Activated T-helper 2 cell treated with anti-CD3 and anti-CD28 coated beads, Interferon-gamma antibody, Interleukin-2, Interleukin-4, amounts not matched to agents 10 μg/mL and 5 μg/mL and 100 μg/mL, durations not matched to agents 14 hours and 24 hours and 36 hours (primary cell): ENCODE data around the gene CFAP74. TPM values are rescaled to one million over a fixed set of nuclear protein-coding genes. Genes with fewer than 3 reads are reported as not detected.

Experiments
- DNase-seq: peaks from one replicate; pipeline ENCODE4 v3.0.0; 2021; ENCODE audit warnings: low spot score
- H3K27ac Mint-ChIP-seq: one replicate; pipeline ENCODE4 v1.8.0; 2021; ENCODE audit warnings: mixed read lengths
- H3K27me3 Mint-ChIP-seq: one replicate; pipeline ENCODE4 v1.8.0; 2021; ENCODE audit warnings: low read depth, mixed read lengths
- H3K36me3 Mint-ChIP-seq: one replicate; pipeline ENCODE4 v1.8.0; 2021; ENCODE audit warnings: low read depth, mixed read lengths
- H3K4me1 Mint-ChIP-seq: one replicate; pipeline ENCODE4 v1.8.0; 2021; ENCODE audit warnings: low read depth, mixed read lengths
- H3K4me3 Mint-ChIP-seq: one replicate; pipeline ENCODE4 v1.8.0; 2021; ENCODE audit warnings: low read depth, mild to moderate bottlenecking, moderate library complexity, mixed read lengths
- H3K9me3 Mint-ChIP-seq: one replicate; pipeline ENCODE4 v1.8.0; 2021; ENCODE audit warnings: mixed read lengths
- intact Hi-C: fragments of 100-400 bp; cut with micrococcal nuclease; formaldehyde crosslinking; loops from one replicate; pipeline ENCODE4 v1.15.1; 2023
- total RNA-seq: library from RNA; stranded (reverse); gene quantifications from 2 replicates; pipeline ENCODE4 v1.2.3, GENCODE V29; 2022

CFAP74 gene
- total RNA-seq, 1 donor from 2014 or later = not detected

- H3K9me3 Mint-ChIP-seq = no peaks in the 10 kb centered on the region
- H3K4me1 Mint-ChIP-seq = no peaks in the 10 kb centered on the region
- H3K4me3 Mint-ChIP-seq = no peak overlapping the region
- intact Hi-C loops = no loop called here
- no peak for DNase-seq
- no peaks in the 10 kb centered on the region for H3K36me3 Mint-ChIP-seq
- H3K27me3 Mint-ChIP-seq = no peaks in the 10 kb centered on the region
- H3K27ac Mint-ChIP-seq = no peak overlapping the region
Measured at GRCh38 chr1:1925437-1926345, 77.9 kb downstream of the CFAP74 start.

- Mint-ChIP-seq H3K9me3 (no peaks in the 10 kb centered on the region), H3K4me3 (no peak overlapping the region), H3K27ac (no peak overlapping the region), H3K36me3 (no peaks in the 10 kb centered on the region), H3K27me3 (no peaks in the 10 kb centered on the region), H3K4me1 (no peaks in the 10 kb centered on the region)
- intact Hi-C loops = no loop called here
- DNase-seq = no peak
Measured at GRCh38 chr1:1924849-1925248, 78.7 kb downstream of the CFAP74 start.

- Mint-ChIP-seq H3K4me3 (no peak overlapping the region), H3K27me3 (no peaks in the 10 kb centered on the region), H3K4me1 (no peaks in the 10 kb centered on the region), H3K36me3 (no peaks in the 10 kb centered on the region), H3K9me3 (no peaks in the 10 kb centered on the region), H3K27ac (no peak overlapping the region)
- no peak for DNase-seq
- intact Hi-C loops = no loop called here
Measured at GRCh38 chr1:1924386-1924785, 79.2 kb downstream of the CFAP74 start.

- intact Hi-C loops = no loop called here
- no peak for DNase-seq
- Mint-ChIP-seq H3K27ac (no peak overlapping the region), H3K36me3 (no peaks in the 10 kb centered on the region), H3K4me1 (no peaks in the 10 kb centered on the region), H3K4me3 (no peak overlapping the region), H3K27me3 (no peaks in the 10 kb centered on the region), H3K9me3 (no peaks in the 10 kb centered on the region)
Measured at GRCh38 chr1:1922956-1923833, 80.4 kb downstream of the CFAP74 start.

- no peak for DNase-seq
- no peaks in the 10 kb centered on the region for H3K36me3 Mint-ChIP-seq
- H3K9me3 Mint-ChIP-seq = no peaks in the 10 kb centered on the region
- peaks cover under 1% of the 10 kb centered on the region for H3K4me1 Mint-ChIP-seq
- intact Hi-C loops = no loop called here
- H3K4me3 Mint-ChIP-seq = no peak overlapping the region
- no peak overlapping the region for H3K27ac Mint-ChIP-seq
- H3K27me3 Mint-ChIP-seq = no peaks in the 10 kb centered on the region
Measured at GRCh38 chr1:1922702-1922955, 81.0 kb downstream of the CFAP74 start.

- H3K27me3 Mint-ChIP-seq = no peaks in the 10 kb centered on the region
- no peaks in the 10 kb centered on the region for H3K36me3 Mint-ChIP-seq
- H3K27ac Mint-ChIP-seq = no peak overlapping the region
- intact Hi-C loops = no loop called here
- DNase-seq = no peak
- H3K9me3 Mint-ChIP-seq = no peaks in the 10 kb centered on the region
- peaks cover 2% of the 10 kb centered on the region for H3K4me1 Mint-ChIP-seq
- no peak overlapping the region for H3K4me3 Mint-ChIP-seq
Measured at GRCh38 chr1:1921901-1922701, 81.5 kb downstream of the CFAP74 start.

- Mint-ChIP-seq H3K4me3 (no peak overlapping the region), H3K27me3 (no peaks in the 10 kb centered on the region), H3K27ac (no peak overlapping the region), H3K36me3 (no peaks in the 10 kb centered on the region), H3K9me3 (no peaks in the 10 kb centered on the region), H3K4me1 (peaks cover 2% of the 10 kb centered on the region)
- no peak for DNase-seq
- intact Hi-C loops = no loop called here
Measured at GRCh38 chr1:1921459-1921862, 82.1 kb downstream of the CFAP74 start.

GRCh38 chr1:1920608-1921458 is 82.8 kb downstream of the CFAP74 start:
- H3K27ac Mint-ChIP-seq = no peak overlapping the region
- peaks cover 2% of the 10 kb centered on the region for H3K4me1 Mint-ChIP-seq
- intact Hi-C loops = no loop called here
- no peak for DNase-seq
- no peaks in the 10 kb centered on the region for H3K9me3 Mint-ChIP-seq
- H3K27me3 Mint-ChIP-seq = peaks cover 1% of the 10 kb centered on the region
- no peak overlapping the region for H3K4me3 Mint-ChIP-seq
- no peaks in the 10 kb centered on the region for H3K36me3 Mint-ChIP-seq

- DNase-seq = no peak
- Mint-ChIP-seq H3K9me3 (no peaks in the 10 kb centered on the region), H3K27ac (no peak overlapping the region), H3K4me1 (peaks cover 2% of the 10 kb centered on the region), H3K36me3 (no peaks in the 10 kb centered on the region), H3K4me3 (no peak overlapping the region), H3K27me3 (peaks cover 1% of the 10 kb centered on the region)
- intact Hi-C loops = no loop called here
Measured at GRCh38 chr1:1920057-1920607, 83.5 kb downstream of the CFAP74 start.

GRCh38 chr1:1919304-1920056 is 84.1 kb downstream of the CFAP74 start:
- Mint-ChIP-seq H3K4me1 (peaks cover 2% of the 10 kb centered on the region), H3K9me3 (no peaks in the 10 kb centered on the region), H3K27ac (no peak overlapping the region), H3K4me3 (peak overlapping the region; percentile 56), H3K27me3 (peaks cover 1% of the 10 kb centered on the region), H3K36me3 (no peaks in the 10 kb centered on the region)
- peak; percentile 99 for DNase-seq
- intact Hi-C loops = loop anchor here (1.0 to 10.0 kb wide), 2 partner anchors 10 to 215 kb away; no protein-coding TSS in a partner anchor

- Mint-ChIP-seq H3K27me3 (peaks cover 1% of the 10 kb centered on the region), H3K27ac (no peak within 1 kb of the TSS), H3K4me1 (peaks cover 2% of the 10 kb centered on the region), H3K36me3 (no peaks in the 10 kb centered on the region), H3K9me3 (no peaks in the 10 kb centered on the region), H3K4me3 (peak within 1 kb of the TSS; percentile 56)
- intact Hi-C loops = loop anchor here (1.0 to 10.0 kb wide), 2 partner anchors 10 to 216 kb away; no protein-coding TSS in a partner anchor
- DNase-seq = no peak
Measured at GRCh38 chr1:1918901-1919303, 84.7 kb downstream of the CFAP74 start, which contains the start of gene TMEM52. TMEM52 (minus strand) TSS chr1:1919279; CDS start chr1:1919265, 14 bp downstream.
